Prostate gland (tissue), 2 donors: ENCODE measurements around the gene ALDOB.

Experiments
- CTCF ChIP-seq, 4 experiments: fragments of 200-600 bp in 2 of 4; fragments of 450-650 bp in 2 of 4; sonication (generic) in 2 of 4; IDR thresholded peaks; 1 replicate in 3 of 4; 2 replicates in 1 of 4; pipeline ENCODE4 v1.5.1; 2016 to 2019; ENCODE audit warnings: antibody characterized with exemption in 4 of 4, mild to moderate bottlenecking in 2 of 4, moderate library complexity in 2 of 4
- POLR2A ChIP-seq: fragments of 450-650 bp; IDR thresholded peaks from one replicate; pipeline ENCODE4 v1.6.1; 2016; ENCODE audit warnings: antibody characterized with exemption, mild to moderate bottlenecking
- POLR2AphosphoS5 ChIP-seq: sonication (generic); formaldehyde crosslinking; IDR thresholded peaks from one replicate; pipeline ENCODE4 v1.6.1; 2017; ENCODE audit warnings: antibody characterized with exemption

GRCh38 chr9:101453776-101454570 lies 18.4 kb upstream of the ALDOB start:
- no peak for TF ChIP-seq CTCF (IDR thresholded peaks at IDR 0.05)
- TF ChIP-seq POLR2AphosphoS5: no peak
- TF ChIP-seq POLR2A: no peak
